CD4-positive, alpha-beta T cell treated with Interleukin-6 at 100 ng/mL for 8 hours (primary cell): ENCODE results near the gene FAR2.

Experiments
- DNase-seq: peaks from one replicate; pipeline ENCODE4 v3.0.0-alpha.2; 2020; ENCODE audit warnings: mixed read lengths, low spot score

The FAR2 gene

DNA sequence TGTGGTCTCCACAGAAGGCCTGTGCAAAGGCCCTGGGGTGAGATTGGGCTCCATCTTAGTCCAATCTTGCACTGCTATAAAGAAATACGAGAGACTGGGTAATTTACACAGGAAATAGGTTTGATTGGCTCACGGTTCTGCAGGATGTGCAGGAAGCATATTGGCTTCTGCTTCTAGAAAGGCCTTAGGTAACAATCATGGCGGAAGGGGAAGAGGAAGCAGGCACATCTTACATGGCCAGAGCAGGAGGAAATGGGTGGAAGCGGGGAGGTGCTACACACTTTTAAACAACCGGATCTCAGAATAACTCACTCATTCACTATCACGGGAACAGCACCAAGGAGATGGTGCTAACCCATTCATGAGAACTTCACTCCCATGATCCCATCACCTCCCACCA, 55.4 kb downstream of the FAR2 start:
- DNase-seq, result no peak

GRCh38 chr12:29207120-29207519, 58.0 kb downstream of the FAR2 start:
- no peak for DNase-seq

- no peak for DNase-seq
Measured at GRCh38 chr12:29208060-29208459, 59.0 kb downstream of the FAR2 start.

- DNase-seq, result no peak
Measured at GRCh38 chr12:29208936-29209701, 60.0 kb downstream of the FAR2 start.

GRCh38 chr12:29211696-29212095, 62.6 kb downstream of the FAR2 start:
- DNase-seq, result no peak

DNA sequence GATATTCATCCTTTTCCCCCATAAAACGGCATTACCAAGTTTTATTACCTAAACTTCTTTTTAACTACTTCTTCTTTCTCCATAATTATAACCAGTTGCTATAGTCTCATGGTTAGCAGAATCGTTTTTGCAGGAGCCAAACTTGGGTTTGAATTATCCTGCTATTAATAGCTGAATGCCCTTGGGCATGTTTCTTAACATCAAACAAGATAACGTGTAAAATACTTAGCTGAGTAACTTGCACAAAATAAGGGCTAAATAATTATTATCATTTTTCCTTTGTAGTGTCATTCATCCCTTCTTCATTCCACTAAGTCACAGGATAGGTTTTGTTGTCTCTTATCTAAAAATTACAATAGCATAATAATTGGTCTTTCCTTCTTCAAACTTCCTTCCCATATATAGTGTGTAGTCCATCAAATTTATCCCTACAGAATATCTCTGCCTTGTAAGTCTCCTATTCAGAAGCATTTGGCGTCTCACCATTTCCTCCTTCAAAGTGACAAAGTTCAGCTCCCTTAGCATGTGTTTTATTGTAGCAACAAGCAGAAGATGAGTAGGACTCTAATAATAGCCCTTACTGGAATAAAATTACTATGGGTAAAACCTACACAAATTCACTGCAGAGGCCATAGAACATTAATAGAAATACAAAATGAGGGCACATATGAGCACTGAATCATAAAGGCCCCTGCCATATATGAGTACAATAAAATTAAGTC, 63.8 kb downstream of the FAR2 start:
- DNase-seq, result no peak

DNA sequence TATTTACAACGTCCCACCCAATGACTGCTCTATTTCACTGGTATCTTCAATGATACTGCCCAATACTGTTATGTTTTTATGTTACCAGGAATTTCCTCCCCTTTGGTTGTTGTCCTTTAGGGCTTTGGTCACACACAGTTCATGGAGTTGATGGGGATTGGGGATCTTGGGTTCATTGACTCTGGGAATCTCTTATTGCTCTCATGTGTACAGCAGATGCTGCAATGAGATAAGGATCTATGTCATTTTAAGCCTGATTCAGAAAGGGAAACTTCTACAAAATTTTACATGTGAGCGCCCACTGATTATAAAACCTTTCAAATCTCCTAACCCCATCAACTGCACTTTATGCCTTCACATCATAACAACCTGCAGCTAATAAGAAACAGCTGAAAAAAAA, 67.2 kb downstream of the FAR2 start:
- no peak for DNase-seq

DNA sequence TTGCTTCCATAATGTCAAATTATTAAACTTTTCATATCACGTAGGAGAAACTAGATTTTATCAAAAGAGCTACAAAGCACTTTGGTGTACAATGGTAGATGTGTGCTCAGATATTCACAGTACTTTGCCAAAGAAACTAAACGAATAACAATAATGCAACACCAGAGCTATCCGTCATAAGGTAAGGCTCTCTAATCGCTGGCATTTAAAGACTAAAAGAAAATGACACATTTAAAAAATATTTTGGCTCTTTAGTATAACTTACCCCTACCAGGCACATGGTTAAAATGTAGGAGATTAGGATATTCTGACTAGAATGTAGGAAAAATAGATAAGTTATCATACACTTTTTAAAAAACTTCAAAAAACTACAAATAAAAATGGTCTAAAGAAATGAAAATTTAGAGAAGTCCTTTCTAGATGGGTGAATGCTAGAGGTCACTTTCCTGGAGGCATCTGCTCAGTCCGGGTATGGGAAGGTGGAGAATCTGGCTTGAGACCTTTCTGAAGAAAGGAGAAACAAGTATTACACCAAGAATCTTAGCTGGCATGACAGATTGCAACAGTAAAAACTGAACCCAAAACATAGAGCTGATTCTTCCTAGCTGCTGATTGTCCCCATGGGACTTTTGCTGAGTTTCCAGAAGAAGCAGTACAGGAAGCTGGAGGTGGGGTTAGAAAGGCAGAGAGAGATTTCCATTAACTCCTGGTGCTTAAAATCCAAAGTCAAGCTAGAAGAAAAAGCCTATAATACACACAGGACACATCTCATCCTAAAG, 67.9 kb downstream of the FAR2 start:
- DNase-seq, result no peak

DNA sequence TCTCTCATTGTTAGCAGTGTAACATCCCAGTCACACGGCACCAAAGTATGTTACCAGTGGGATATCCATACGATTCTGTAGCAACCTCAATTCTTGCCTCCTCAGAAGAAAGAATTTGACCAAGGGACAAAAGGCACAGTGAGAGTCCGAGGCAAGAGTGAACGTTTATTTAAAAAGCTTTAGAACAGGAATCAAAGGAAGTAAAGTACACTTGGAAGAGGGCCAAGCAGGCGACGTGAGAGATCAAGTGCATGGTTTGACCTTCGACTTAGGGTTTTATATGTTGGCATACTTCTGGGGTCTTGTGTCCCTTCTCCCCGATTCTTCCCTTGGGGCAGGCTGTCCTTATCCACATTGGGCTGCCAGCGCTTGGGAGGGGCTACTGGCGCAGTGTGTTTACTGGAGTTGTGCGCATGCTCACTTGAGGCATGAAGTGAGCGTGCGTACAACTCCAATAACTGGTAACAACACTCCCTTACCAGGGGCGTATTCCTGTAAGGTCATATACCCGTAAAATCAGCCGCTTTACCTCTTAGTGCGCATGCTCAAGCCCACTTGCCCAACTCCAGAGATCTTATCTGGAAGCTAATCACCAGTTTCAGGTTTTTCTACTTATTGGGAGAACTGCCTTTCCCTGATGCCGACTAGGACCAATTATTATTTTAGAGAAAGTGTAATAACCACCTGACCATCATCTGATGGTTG, 71.7 kb downstream of the FAR2 start:
- no peak for DNase-seq

DNA sequence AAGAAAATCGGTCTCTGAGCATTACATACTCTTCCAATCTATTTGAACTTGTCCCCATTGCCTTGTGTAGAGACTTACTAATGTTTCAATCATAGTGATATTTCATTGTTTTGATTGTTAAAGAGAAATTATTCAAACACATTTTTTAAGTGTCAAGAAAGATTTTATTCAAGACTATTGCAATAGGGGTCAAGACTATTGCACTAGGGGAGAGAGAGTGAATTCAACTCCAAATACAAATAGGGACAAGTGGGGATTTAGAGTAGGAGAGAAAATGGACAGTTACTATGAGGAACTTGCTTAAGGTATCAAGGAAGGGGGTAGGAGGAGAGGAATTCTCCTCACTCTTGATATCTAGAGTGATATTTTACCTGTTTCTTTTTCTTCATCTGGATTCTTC, 73.1 kb downstream of the FAR2 start:
- no peak for DNase-seq

- no peak for DNase-seq
Measured at GRCh38 chr12:29223426-29223825, 74.3 kb downstream of the FAR2 start.

GRCh38 chr12:29223956-29224543, 75.0 kb downstream of the FAR2 start:
- no peak for DNase-seq

DNA sequence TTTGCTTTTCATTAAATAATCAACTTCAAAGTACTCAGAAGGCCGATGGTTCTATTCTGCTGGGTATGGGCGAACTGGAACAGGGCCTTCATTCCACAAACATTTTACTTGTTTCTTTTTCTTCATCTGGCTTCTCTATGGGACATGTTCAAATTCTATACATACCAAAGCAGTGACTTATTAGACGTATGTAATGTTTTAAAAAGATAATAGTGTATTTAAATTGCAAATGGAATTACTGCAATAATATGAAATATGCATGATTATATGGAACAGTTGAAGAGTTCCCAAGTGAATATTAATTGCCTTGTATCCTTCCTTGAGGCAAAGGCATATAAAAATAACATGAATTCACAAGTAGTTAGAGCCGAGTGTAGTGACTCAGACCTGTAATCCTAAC, 75.5 kb downstream of the FAR2 start:
- no peak for DNase-seq

GRCh38 chr12:29225834-29226233, 76.8 kb downstream of the FAR2 start:
- DNase-seq, result no peak

- no peak for DNase-seq
Measured at GRCh38 chr12:29226616-29227015, 77.5 kb downstream of the FAR2 start.

DNA sequence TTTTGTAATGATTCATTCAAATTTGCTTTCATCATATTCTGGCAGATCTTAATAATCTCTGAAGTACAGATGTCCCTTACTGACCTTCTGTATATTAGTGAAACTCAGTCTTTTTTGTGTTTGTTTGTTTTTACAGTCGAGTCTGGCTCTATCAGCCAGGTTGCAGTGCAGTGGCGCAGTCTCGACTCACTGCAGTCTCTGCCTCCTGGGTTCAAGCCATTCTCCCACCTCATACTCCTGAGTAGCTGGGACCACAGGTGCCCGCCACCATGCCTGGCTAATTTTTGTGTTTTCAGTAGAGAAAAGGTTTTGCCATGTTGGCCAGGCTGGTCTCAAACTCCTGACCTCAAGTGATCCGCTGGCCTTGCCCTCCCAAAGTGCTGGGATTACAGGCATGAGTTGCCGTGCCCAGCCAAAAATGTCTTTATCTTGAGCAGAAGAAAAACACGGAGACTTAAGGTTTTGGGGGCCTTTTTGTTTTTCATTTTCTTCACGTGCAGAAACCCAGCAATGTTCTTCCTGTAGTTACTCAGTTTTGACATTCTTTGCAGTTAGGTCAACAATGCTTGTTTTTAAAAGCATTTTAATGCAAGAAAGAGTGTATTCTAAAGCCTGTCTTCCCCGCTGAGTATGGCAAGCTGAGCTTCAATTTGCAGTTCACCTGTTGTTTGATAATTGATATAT, 79.5 kb downstream of the FAR2 start:
- DNase-seq, result no peak

DNA sequence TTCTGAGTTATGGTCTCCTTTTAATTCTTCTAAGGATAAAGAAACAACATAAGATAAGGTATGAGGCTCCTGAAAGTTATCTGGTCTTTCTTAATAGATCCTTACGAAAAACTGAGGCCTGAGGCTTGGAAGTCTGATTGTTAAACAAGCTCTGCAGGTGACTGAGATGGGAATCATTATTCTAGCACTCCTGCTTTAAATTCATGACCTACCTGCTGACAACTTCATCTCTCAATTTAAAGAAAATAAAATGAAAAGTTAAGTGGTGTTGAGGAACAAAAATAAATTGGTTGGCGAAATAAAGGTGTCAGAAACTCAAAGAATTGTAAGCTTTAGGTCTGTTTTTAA, 80.1 kb downstream of the FAR2 start:
- DNase-seq, result no peak

DNA sequence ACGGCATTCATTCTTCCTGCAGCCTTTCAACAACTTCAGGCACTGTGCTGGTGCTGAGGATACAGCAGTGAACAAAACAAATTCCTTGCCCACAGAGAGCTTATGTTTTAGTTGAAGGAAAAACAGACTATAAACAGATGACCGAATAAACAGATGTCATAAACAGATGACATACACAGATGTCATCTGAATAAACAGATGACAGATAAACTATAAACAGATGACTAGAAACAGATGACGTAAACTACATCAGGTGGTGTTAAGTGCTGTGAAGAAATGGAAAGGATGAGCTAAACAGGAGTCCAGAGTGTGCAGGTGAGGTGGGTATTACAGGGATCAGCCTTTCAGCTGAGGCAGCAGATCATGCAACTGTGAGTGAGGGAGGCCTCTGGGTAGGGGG, 80.9 kb downstream of the FAR2 start:
- DNase-seq, result no peak

DNA sequence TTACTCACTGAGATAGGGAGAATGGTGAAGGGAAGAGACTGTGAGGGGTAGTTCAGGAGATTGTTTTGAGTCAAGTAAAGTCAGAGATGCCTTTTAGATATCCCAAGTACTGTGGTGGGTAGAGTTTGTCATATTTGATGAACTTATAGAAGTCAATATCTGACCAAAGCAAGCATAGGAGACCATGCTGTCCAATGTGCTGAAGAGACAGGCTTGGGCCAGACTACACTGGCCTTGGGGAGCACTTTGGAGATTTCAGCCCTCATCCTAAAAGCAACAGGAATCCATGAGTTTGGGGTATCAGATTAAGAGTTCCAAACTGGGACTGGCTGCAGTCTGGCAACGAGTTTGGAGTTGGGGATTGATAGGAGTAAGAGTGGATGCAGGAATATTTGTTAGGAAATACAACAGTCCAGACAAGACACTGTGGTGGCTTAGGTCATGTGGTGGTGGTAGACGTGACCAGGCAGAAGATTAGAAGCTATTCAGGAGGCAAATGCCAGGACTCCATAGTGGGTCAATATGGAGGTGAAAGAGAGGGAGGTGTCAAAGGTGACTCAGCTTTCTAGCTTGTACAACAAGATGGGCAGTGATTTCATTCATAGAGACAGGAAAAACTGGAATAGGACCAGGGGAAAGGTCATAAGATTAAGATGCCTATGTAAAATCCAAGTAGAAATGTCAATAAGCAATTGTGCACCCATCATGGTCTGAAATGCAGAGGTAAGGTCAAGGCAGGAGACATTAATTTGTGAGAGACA, 81.9 kb downstream of the FAR2 start:
- DNase-seq, result no peak

GRCh38 chr12:29232086-29232485, 83.0 kb downstream of the FAR2 start:
- DNase-seq, result no peak

DNA sequence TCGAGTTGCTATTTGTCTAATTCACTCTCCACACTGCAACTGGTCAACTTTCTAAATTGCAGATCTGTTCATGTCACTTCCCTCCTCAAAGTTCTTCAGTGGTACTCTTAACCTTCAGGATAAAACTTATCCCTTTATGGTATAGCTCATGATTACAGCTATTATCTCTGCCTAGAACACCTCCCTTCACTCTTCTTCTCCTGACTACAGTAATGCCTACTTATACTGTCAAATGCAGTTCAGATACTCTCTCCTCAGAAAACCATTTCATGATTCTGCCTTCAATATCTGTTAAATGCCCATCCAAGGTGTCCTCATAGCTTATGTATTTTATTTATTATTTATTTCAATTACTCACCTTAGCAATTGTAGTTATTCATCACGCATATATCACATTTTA, 85.5 kb downstream of the FAR2 start:
- no peak for DNase-seq
